Activated T-helper 1 cell treated with Interleukin-2 at 50 U/mL for 16 hours (primary cell): ENCODE measurements around the gene ZFC3H1.

Source experiments
- DNase-seq: peaks from one replicate; pipeline ENCODE4 v3.0.0-alpha.2; 2020; ENCODE audit warnings: low read depth

Gene ZFC3H1

DNA sequence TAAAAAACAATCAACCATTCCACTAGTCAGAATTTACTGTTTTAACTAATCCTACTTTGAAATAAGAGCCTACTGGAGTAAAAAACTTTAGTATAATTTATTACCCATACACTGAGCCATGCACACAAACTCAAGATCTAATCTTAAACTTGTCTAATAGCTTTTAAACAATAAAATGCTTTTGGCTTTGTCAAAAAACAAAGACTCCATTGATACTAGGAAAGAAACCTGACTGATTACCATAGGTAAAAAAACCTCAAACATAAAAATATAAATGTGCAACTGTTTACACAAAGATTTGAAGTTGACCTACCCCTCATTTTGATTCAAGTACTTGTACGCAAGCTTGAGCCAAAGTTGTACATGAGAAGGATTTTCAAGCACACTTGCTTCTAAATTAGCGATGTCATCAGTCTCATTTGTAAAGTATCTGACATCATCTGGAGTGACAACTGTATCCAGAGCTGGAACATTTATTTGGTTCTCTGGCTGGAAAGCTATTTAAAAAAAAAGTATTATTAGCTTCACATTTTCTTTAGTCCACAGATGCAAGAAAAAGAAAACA, 36.1 kb downstream of the ZFC3H1 start:
- DNase-seq = no peak

DNA sequence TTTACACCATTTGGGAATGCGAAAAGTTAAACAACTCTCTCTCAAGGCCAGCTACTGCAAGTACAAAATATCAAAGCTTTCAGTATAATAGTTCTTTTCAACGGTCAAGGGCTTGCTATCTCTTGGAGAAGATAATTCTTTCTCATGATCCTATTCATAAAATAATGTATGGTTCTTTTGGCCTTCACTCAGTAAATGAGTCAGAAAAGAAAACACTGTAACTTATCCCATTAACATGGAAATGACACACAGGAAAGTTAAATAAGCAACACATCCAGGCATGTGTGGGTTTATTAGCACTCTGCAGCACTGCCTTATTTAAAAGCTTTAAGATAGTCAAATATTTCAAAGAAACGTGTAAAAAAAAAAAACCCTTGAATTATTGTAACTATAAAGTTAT, 36.9 kb downstream of the ZFC3H1 start:
- no peak for DNase-seq

DNA sequence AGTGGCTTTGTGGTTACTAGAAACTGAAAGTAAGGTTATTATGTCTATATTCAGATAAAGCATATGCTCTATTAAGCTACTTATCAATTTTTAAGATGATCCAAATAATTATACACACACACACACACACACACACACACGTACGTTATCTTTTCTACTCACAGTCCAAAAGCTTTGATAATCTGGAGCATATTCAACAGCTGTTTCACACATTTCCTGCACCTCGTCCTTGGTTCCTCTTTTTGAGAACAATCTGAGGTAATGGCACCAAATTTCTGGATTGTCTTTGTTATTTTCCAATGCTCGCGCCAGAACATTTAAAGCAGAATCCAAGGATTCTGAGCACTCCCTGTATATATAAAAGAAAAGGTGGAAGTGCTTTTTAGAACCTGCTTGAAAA, 37.5 kb downstream of the ZFC3H1 start:
- no peak for DNase-seq

GRCh38 chr12:71625476-71625875, 38.2 kb downstream of the ZFC3H1 start:
- no peak for DNase-seq

- no peak for DNase-seq
Observed at GRCh38 chr12:71621938-71622337, 41.7 kb downstream of the ZFC3H1 start.

GRCh38 chr12:71610031-71610795, 53.4 kb downstream of the ZFC3H1 start:
- DNase-seq = no peak

DNA sequence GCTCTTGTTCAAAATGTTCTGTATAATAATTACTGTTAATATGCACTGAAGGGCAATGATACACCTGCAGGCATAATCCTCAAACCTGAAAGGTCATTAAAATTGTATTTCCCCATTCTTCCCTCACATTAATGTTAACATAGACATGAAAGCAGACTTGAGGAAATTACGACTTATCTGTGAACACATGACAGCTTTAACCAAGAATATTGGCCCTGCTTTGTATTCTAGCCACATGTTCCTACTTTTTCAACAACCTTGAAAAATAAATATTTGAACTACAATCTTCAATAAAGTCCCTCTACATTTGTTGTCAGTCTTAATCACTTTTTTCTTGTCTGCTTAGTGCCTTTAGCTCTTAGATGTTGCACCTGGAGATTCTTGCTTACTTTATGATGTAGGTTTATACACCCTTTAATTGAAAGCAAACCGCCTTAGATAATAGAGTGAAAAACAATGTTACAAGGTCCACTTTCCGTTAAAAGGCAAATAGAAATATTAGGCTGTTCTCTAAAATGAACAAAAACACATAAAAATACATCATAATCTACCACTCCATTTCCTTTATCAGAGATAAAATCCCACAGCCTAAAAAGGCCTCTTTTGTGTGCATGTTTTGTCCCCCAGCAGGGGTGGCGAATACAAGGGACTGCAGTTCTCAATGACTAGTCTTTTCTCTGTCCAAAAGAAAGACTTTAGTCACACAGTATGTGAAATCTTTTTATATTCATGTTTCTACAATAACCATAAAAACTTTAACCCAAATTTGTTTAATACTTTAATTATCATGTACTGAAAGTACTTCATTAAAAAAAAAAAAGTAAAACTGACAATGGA, 55.9 kb downstream of the ZFC3H1 start:
- DNase-seq = no peak

DNA sequence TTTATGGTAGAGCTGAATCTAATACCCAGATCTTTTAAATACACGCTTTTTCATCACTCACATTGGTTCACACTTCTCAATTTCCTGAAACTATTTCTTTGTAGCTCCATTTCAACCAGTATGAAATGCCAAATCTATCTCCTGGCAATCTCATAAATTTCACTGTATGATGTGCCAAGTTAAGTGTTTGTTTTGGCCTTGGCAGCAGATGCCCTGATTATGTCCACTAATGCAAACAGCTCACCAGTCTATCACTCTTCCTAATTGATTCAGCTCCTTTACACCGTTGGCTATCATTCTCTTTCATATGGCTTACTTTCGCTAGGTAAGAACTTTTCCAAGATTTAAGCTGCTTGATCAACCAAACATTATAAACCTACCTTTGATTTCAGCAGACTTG, 58.6 kb downstream of the ZFC3H1 start:
- no peak for DNase-seq

DNA sequence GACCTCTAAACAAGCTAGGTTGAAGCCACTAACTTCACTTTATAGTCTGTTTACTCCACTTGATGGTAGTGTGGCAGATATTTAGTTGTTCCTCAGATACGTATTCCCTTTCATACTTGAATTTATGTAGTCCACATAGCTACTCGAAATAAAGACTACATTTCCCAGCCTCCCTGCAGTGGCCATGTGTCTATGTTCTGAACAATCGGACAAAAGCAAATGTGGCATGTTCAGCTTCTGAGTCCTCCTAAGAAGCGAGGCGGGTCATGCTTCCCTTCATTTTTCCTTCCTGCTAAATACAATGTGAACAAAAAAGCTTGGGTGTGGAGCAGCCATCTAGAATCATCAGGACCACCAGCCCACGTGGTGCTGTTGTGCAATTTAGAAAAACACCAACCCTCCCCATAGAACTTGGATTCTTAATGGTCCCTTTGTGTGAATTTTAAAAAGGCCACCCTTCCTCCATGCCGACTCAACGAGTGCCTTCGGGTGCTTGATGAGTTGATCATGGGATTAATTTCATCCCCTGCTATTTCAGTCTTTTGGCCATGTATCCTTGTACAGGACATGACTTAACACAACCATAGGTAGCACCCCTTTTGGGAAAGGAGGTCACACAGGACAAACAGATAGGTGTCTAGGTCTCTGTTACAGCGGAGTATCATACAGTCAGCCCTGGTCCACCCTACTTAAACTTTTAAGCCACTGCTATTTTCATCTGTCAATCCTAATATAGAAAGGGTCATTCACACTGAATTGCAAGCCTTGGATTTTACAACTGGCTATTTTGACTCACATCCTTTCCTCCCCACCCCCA, 60.7 kb downstream of the ZFC3H1 start:
- DNase-seq = no peak

DNA sequence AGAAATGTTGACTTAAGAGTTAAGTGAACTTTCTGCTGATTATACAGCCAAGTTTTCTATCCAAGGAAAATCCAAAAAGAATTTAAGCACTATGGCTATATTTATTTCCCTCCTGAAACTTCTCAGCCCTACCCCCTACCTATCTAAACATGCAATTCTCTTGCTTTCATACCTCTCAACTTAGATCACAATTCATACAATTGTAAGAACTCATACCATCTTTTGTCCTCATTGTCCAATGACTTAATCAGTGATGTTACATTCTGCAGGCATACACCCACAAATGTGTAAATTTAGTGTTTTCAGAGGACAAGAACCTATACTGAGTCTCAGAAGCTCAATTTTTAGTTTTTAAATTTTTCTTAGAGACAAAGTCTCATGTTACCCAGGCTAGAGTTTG, 62.1 kb downstream of the ZFC3H1 start:
- DNase-seq = no peak

DNA sequence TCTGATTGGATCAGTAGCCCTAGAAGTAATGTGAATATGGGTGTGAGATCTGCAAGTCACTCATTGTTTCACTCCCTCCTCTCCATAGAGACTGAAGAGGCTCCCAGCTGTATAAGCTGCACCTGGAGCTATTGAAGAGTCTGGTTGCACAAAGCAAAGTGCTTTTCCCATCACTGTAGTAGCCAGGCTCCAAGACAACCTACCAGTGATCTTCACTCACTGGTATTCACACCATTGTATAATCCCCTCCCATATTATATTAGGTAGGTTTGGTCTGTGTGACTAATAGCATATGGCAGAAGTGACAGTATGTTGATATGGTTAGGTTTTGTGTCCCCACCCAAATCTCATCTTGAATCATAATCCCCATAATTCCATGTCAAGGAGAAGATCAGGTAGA, 64.4 kb downstream of the ZFC3H1 start:
- no peak for DNase-seq

- no peak for DNase-seq
Observed at GRCh38 chr12:71594214-71594948, 69.3 kb downstream of the ZFC3H1 start.

GRCh38 chr12:71592841-71593240, 70.8 kb downstream of the ZFC3H1 start:
- no peak for DNase-seq

- no peak for DNase-seq
Observed at GRCh38 chr12:71591601-71592000, 72.0 kb downstream of the ZFC3H1 start.

- no peak for DNase-seq
Observed at GRCh38 chr12:71589478-71589881, 74.2 kb downstream of the ZFC3H1 start.

DNA sequence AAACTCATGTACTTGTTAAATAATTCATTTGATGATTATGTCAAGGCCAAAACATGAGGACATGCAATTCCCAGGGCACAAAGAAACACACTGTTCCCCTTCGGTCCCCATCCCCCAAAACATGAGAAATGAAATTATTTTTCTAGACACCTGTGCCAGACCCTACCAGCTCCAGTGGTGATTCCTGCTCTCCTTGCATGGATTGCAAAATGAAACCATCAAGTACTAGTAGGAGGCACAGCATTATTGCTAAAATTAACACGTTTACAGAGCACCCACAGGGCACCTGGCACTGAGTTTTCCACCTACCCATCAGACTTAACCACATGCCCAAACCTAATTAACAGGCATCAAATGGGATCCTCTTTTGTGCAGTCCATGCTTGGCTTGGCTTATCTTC, 76.6 kb downstream of the ZFC3H1 start:
- DNase-seq = no peak

GRCh38 chr12:71585218-71585617, 78.4 kb downstream of the ZFC3H1 start:
- DNase-seq = no peak

GRCh38 chr12:71584356-71584755, 79.3 kb downstream of the ZFC3H1 start:
- DNase-seq = no peak

- DNase-seq = no peak
Observed at GRCh38 chr12:71582925-71583324, 80.7 kb downstream of the ZFC3H1 start.

GRCh38 chr12:71581206-71581605, 82.4 kb downstream of the ZFC3H1 start:
- DNase-seq = no peak

DNA sequence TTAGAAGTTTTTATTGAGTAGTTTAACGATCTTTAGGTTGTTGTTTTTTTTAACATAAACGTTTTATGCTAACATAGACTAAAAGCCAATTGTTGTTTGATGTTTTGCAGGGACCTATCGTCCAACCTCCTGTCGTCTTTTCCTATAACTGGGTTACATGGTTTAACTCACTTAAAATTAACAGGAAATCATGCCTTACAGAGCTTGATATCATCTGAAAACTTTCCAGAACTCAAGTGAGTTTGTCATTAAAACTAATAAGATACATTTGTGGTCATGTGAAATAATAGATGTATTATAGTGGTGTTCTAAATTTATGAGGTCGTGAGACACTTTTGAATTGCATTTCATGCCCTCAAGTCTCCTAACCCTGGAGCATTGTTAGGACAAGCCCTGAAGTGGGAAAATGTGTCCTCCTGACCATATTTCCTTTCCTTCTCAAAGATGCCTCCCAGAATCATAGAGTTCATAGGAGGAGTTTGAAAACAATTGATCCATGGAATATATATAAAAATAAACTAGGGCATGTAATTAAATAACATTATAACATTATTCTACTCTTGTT, 84.9 kb downstream of the ZFC3H1 start:
- no peak for DNase-seq
